HS-27A (cell line): ENCODE results near the gene PAPOLG.

Experiments
- DNase-seq: peaks from one replicate; pipeline ENCODE4 v3.0.0-alpha.2; 2012; ENCODE audit warnings: low read depth, missing footprints

Gene PAPOLG

DNA sequence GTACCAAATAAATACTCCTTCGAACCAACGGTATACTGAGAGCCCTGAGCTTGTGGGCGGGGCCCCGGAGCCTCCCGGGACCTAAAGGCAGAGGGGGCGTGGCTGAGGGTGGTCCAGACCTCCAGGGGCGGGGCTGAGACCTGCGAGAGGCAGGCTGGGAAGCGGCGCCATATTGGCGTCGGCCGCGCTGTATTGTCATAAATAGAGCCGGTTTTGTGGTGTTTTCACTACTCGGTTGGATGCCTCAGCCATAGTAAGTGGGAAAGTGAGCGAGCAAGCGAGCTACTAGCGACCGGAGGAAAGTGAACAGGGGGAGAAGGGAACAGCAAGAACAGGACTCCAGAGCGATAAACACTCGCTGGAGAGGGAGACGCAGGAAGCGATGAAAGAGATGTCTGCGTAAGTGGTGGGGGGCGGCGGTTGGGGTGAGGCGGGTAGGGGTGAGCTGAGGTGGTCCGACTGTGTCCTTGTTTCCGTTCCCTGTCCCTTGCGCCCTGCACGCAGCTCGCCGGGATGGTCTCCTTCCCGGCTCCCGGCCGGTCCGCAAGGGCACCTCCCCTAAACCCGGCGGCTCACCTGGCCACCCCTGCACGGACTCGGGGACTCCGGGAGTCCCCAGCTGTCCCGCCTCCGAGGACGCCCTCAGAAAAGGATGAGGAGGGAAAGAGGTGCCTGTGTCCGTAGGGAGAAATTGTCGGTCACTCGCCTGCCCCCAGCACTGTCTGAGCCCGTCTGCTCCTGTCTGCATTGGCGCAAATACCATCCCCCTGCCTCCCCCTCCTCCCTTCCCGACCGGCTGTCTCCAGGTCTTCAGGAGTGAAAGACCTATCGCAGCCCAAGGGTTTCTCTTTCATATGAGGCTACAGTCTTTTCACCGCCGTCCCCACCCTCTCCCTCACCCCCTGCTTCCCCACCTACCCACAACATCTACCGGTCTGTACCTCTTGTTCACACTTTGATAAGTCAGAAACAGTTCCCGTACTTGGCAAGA lies at the start of gene PAPOLG:
PAPOLG (plus strand) TSS at position 172 of the 991 bp plus-strand sequence; CDS start at position 383, 211 bp downstream.
- DNase-seq = peak; percentile 52

DNA sequence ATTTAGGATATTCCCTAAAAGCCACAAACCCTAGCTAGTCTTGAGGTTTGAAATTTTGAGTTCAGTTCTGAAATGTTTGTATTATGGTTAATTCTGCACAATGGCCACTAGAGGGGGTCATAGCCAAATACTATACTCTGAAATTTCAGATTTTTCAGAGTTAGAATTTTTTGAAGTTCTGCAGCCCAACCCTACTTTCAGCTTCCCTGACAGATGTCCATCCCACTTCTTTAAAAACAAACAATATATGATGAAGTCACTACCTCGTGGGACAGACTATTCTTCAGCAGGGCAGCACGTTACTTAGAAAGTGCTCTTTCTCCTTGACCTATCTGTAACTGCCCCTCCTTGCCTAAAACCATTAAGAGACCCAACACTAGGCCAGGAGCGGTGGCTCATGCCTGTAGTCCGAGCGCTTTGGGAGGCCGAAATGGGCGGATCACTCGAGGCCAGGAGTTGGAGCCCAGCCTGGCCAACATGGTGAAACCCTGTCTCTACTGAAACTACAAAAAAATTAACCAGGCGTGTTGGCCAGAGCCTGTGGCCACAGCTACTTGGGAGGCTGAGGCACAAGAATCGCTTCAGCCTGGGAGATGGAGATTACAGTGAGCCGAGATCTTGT lies 48.2 kb upstream of the PAPOLG start:
- no peak for DNase-seq

DNA sequence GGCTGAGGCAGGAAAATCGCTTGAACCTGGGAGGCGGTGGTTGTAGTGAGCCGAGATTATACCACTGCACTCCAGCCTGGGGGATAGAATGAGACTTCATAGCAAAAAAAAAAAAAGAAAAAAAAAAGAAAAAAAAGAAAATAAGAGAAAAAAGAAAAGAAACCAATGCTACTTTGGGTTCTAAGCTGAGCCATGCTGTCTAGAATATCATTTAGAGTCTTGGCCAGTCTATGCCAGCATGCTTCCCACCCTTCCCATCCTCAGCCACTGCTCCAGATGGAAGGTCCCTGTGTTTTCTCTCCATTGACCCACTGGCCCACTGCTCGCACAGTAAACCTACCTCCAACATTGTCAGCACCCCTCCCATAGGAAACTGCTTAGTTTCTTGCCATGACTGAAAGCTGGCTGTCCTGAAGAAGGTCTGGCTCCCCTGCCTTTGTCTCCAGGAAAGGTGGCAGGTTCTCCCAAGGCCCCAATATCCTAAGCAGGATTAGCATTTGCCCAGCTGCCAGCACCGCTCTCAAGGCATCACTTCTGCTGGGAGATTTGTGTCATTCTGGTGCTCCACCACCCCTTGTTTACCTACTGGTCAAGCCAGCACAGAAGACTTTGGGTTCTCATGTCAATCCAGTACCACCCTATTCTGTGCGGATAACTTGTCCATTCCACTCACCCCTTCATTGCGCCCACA lies 47.3 kb upstream of the PAPOLG start:
- no peak for DNase-seq

DNA sequence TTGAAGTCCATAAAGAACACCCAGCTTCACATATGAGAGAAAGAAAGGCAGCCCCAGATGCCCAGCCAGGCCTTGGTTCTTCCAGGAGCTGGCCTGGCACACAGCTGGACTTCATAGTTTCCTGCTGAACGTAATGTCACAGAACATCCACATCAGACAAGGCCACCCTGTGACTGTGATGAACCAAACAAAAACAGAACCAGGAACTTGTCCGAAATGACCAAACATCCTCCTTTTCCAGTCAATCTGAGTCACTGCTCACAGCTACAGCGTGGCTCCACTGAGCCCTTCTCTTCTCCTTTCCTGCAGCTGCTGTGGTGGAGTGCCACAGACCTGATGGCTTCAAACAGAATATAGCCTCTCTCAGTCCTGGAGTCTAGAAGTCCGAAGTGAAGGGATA lies 45.4 kb upstream of the PAPOLG start:
- DNase-seq = no peak

DNA sequence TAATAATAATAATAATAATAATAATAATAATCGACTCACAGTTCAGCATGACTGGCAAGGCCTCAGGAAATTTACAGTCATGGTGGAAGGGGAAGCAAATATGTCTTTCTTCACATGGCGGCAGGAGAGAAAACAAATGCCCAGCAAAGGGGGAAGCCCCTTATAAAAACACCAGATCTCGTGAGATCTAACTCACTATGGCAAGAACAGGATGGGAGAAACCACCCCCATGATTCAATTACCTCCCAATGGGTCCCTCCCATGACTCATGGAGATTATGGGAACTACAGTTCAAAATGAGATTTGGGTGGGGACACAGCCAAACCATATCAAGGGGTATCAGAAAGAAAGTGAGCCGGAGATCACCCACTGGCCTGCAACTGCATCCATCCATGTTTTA lies 40.5 kb upstream of the PAPOLG start:
- no peak for DNase-seq

DNA sequence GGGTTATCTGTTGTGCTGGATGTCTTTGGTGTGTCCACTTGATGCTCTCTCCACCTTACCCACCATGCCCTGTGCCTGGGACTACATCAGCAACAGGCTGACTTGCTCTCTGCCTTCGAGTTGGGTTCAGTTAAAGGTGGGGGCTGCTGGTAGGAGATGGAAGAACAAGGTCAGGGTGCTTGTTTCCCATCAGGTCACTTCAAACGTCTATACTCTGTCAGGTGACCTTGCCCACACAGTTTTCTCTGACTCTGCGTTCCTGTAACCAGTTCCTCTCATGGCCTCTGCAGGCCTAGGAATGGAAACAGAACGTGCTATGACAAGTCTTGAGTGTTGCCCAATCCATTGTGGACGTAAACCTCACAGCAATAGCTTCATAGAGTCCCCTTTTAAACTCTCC lies 38.4 kb upstream of the PAPOLG start:
- no peak for DNase-seq

DNA sequence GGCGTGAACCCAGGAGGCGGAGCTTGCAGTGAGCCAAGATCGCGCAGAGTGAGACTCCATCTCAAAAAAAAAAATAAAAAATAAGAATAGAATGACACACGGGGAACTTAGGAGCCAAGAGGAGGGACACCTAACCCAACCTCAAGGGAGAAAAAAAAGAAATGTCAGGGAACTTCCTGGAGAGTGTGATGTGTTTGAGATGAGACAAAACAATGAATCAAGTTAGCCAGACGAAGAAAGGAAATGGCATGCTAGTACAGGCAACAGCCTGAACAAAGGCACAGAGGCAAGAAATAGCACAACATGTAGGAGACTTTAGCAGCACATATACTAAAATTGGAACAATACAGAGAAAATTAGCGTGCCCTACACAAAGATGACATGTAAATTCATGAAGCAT lies 36.7 kb upstream of the PAPOLG start:
- no peak for DNase-seq

DNA sequence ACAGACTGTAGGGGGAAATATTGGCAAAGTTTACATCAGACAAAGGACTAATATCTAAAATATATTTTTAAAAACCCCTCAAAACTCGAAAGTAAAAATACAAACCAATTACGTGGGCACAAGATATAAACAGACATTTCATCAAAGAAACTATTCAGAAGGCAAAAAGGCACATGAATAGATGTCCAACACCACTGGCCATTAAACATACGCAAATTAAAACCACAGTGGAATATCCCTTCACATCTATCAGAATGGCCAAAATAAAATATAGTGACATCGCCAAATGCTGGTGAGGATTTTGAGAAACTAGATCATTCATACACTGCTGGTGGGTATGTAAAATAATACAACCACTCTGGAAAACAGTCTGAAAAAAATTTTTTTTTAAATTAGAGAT lies 30.6 kb upstream of the PAPOLG start:
- no peak for DNase-seq

DNA sequence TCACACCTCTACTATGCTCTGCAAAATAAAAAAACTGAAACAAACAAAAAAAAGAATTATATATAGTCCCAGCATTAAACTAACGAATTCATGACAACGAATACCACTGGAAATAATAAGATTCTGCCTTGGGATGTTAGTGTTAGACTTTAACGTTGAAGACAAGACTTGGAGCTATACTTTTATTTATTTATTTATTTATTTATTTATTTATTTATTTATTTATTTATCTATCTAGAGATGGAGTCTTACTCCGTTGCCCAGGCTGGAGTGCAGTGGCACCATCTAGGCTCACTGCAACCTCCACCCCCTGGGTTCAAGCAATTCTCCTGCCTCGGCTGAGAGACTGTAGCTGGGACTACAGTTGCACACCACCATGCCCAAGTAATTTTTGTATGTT lies 27.2 kb upstream of the PAPOLG start:
- DNase-seq = no peak

DNA sequence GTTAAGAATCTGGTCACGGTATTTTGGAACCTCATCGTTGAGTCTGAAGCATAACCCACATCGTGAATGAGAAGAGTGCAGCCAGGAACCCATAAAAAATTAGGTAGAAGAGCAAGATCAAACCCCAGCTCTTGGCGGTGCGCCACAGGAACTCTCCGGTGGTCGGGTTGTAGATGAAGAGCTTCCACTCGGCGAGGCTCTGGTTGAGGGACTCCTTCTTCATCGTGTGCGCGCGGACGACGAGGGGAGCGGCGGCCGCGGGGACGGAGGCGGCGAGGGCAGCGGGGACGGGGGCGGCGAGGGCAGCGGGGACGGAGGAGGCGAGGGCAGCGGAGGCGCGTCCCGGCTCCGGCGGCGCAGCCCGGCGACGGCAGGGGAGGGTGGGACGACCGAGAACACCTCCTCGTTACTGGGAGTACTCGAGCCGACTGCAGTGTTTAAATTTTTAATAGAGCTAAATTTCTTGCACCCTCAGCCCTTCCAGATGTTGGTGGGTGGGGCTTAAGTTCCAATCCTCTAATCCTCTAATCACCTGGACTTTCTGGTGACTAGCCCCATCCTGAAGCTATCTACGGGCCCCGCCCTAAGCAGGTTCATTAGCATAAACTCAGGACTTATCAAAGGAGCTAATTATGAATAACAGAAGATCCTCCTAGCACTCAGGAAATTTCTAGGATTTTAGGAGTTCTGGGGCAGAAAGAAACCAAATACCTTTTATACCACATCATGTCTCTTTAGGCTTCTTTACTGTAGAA lies 20.4 kb upstream of the PAPOLG start:
- no peak for DNase-seq

DNA sequence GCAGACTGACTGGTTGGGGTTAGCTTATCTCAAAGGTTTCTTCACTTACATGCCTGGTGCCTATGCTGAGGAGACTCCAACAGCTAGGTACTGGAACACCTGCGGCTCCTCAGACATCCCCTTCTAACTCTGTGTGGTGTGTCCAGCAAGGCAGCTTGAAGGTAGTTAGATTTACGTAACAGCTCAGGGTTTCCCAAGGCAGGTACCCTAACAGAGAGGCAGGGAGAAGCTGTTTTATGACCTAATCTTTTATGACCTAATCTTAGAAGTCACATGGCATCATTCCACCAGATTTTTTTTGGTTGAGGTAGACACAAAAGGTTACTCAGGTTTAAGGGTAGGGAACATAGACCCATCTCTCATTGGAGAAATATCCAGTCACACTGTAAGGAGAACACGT lies 17.4 kb upstream of the PAPOLG start:
- no peak for DNase-seq

DNA sequence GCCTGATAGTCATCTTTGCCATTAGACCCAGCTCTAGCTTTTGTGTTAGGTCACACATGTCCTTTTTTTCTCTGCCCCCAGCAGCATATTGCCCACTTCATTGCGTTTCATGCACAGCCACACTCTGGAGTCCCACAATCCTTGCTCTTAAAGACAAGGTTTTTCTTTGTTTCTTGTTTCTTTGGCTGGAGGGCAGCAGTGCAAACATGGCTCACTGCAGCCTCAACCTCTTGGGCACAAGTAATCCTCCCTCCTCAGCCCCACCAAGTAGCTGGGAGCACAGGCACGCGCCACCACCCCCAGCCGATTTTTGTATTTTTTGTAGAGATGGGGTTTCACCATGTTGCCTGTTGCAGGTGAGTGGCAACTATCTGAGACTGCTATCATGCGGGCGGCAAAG lies 16.9 kb upstream of the PAPOLG start:
- DNase-seq = no peak

DNA sequence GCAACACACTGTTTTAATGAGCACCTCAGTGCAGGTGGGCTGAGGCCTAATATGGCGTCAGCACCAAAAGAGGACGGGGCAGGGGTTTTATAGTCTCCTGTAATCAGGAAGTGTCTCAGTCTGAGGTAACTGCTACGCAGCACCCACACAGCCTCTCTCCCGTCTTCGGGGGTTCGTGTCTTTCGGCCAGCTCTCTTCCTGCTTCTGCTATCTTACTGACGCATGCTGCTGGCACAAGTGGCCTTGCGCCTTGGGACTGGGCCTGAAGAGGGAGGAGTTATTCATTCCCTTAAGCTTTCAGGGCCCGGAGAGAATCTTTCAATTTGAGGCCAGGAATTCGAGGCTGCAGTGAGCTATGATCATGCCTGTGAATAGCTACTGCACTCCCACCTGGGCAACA lies 14.5 kb upstream of the PAPOLG start:
- no peak for DNase-seq

DNA sequence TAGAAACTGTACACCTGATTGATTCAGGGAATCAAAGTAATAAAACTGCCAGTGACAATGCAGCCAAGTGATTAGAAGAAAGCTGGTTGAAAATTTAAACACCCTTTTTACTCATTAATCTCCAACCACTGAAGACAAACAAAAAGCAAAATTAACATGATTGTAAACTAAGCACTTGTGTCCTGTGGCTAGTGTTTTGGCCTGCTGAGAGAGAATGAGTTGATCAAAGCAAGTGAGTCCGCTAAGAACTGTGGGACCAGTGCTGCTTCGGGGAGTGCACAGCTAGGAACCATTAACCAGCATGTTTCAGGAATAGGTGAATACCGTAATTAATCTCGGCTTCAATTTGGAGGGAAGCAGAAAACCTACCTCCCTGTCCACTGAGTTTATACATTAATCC lies 13.6 kb upstream of the PAPOLG start:
- no peak for DNase-seq

DNA sequence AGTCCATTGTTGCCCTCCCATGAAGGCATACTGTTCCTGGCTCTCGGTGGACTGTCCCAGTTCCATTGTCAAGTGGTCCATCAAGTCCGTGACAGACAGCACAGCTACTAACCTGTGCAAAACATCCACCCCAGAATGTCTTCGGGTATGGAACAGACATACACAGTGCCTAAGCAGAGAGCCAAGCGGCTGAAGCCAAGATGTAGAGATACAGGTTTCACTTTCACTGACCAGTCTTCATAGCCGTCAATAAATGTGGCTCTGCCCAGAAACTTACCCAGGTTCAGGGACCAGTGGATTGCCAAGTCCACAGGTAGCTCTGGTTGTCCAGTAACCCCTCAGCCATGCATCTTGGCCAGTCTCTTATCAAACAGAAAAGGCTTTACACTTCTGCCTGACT lies 10.7 kb upstream of the PAPOLG start:
- DNase-seq = no peak

DNA sequence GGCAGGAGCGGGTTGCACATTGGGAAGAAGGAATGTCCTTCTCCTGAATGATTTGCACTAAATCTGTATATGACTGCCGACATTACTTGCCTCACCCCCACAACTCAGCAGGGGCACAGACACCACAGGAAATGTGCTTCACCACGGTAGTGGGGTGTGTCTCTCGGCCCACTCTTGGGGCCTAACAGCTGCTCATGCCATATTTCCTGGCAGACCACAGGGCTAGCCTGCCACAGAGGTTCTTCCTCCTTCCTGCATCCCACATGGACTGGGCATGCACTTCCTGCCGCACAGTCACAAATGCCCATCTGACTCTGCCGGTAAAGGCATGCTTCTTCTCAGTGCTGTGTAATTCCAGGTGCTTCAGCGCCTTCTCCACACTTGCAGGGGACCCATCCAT lies 10.3 kb upstream of the PAPOLG start:
- DNase-seq = no peak

DNA sequence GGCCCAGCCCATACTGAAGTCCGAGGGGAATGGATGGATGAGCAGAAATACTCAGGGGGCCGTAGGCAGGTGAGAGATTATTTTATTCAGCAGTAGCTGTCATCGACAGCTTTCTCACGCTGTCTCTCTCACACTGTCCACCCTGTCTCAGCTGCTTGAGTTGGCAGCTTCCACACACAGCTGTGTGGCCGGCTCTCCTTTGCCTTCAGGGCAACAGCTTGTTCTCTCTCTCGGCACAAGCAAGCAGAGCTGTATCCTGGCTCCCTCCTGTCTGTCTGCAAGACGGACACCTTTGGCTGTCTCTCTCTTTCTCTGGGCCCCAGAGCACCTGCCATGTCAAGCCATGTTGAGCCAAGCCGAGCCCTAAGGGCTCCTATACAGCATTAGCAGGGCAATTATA lies 9.8 kb upstream of the PAPOLG start:
- no peak for DNase-seq

DNA sequence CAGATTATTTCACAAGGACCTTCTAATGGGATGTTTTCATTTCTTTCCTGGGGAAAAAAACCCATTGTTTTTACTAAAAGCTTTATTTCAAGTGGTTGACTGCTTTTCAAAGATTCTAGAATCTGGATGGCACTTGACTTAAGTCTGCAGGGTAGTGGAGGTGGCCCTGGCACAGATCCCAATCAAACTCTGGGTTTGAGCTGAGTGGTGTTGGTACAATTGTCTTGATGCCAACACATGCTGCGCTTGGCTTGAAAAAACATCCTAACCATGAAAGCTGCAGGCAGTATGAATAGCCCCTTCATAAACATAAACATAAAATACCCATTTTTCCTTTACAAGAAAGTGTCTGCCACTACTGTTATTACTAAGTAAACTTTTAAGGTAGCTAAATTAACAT lies 3.6 kb downstream of the PAPOLG start:
- no peak for DNase-seq

DNA sequence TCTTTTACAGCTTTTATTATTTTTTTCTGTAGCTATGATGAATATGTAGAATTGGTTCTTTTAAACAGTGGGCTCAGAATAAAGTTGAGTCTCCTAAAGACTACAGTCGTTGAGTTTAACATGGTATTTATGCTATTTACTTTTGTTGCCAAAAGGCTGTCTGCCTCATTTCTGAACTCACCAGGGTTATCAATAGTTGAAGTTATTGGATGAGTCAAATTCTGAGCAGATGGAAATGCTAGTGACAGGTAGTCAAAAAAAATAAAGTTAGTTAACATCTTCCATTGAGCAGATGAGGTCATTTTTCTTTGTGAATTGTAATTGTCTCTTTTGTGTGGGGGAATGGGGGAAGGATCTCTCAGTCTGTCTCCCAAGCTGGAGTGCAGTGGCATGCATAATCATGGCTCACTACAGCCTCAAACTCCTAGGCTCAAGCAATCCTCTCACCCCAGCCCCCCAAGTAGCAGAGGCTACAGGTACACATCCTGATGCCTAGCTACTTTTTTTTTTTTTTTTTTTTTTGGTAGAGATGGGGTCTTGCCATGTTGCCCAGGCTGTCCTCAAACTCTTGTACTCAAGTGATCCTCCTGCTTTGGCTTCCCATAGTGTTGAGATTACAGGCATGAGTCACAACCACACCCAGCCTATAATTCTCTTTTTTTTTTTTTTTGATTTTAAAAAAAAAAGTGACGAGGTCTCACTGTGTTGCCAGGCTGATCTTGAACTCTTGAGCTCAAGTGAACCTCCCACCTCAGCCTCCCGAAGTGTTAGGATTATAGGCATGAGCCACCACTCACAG lies 8.9 kb downstream of the PAPOLG start:
- DNase-seq = no peak

DNA sequence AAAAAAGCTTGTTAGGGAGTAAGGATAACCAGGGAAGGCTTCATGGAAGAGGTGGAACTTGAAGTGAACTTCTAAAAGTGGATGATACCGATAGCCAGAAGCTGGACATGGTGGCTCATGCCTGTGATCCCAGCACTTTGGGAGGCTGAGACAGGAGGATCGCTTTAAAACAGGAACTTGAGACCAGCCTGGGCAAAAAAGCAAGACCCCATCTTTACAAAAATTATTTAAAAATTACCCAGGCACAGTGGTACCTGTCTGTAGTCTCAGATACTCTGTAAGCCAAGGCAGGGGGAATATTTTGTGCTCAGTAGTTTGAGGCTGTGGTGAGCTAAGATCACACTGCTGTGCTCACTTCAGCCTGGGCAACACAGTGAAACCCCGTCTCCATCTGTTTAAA lies 10.2 kb downstream of the PAPOLG start:
- DNase-seq = no peak

DNA sequence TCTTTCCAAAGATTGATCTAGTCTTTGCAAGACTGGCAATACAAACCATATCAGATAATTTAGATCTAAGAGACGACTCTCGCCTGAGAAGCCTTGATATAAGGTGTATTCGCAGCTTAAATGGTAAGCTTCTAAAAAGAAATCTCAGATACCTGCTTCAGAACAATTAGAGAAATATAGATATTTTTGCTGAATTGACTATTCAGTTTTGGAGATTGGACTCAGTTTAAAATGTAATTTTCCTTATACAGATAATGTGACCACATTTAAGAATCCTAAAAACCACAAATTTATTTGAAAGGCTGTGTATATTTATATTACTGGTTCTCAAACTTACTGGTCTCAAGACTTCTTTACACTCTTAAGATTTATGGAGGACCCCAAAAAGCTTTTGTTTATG lies 15.4 kb downstream of the PAPOLG start:
- DNase-seq = no peak
